HG03066 (cell line): ENCODE data around the gene EVL.

Source experiments
- ATAC-seq: cut with Tn5 transposase; IDR thresholded peaks from one replicate; pipeline ENCODE4 v1.9.1; 2021; ENCODE audit warnings: low read depth; ENCODE audit not compliant: unreplicated experiment

Gene EVL

DNA sequence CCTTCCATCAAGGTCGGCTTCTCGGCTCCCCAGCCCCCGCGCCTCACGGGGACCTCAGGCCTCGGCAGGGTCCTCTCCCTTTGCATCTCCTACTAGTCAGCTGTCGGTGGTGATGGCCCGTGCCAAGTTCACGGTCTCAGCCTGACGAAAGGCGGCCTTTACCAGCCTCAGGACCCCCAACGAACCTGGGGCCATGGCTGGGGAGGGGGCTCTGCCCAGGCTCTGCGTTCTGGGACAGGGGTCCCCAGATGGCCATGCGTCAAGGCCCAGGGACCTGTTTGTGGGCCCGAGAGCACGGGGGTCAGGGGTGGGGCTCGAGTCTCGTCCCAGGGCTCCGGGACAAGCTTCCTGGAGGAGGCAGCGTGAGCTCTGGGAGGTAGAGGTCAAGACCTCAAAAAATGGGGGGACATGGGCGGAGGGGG is 127.0 kb downstream of the EVL start:
- no peak for ATAC-seq

DNA sequence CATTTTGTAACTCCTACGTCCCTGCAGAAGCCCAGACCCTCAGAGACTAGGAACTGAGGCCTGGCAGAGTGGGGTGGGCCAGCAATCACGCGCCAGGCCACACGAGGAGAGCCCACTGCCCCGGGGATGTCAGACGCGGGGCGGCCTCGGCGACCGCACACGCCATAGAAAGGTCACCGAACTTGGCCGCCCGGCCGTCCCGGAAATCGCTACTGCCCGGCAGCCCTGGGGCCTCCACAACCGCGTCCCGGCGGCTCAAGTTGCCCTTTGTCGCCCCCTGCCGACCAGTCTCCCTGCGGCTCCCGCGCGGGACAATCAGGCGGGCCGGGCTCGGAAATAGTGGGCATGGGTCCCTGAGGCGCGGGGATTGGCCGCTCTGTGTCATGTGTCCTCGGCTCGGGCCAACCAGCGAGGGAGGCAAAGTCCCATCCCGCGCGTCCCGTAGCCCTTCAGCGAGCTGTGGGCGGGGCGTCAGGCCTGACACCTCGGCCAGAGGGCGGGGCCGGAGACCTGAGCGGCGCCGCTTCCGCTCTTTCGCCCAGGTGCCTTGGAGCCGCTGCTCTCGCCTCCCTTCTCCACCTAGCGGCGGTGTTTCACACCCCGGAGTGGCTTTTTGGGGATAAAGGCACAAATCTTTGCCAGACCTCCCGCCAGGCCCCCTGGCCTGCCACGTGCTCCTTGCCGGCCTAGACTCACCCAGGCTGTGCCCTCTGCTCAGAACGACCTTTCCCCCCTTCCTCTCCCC is 127.6 kb downstream of the EVL start:
- peak; percentile 99 for ATAC-seq
